Activated CD4-positive, alpha-beta T cell treated with anti-CD3 and anti-CD28 coated beads for 4 hours (primary cell): Measurements from ENCODE around the gene RPLP2.

Experiments used
- DNase-seq, 2 donors: peaks; one replicate each; pipeline ENCODE4 v3.0.0-alpha.2; 2020

Gene RPLP2

DNA sequence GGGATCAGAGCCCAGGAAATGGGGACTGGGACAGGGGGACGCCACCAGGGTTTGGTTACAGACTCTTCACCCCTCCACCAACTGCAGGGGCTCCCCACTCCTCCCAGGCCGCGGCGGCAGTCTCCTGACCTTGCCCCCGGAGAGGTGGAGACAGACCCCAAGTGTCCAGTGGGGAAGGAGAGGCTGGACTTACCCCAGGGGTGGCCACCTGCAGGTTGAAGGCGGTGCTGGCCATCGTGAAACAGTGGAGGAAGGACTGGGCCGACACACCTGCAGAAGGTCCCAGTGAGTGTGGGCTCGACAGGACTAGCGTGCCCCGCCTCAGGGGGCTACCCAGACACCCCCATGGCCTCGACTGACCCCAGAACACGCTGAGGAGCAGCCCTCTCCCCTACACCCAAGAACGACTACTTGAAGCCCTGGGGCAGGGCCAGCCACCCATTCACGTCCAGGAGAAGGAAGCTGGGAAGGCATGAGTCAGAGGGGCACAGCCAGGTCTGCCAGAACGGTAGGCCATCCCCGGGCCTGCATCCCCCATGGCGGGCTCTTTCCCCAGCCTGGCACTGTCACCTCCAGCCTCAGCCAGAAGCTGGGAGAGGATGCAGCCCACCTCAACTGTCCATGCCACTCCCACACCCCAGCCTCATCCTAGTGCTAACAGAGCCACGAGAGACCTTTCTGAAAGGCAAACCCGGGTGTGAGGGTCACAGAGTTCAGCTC is 34.7 kb upstream of the RPLP2 start:
- DNase-seq, result no peak

DNA sequence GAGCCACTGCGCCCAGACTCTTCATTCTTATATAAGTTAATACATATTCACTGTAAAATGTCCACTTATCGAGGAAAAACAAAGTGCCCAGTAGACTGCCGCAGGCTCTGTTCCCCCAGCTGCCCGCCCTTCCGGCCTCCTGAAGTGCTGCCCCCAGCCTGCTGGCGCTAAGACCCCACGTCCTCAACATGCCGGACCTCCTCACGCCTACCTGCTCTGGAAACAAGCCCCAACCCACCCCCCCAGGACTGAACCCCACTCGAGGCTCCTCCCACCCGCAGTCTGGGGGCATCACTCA is 33.6 kb upstream of the RPLP2 start:
- no peak for DNase-seq

DNA sequence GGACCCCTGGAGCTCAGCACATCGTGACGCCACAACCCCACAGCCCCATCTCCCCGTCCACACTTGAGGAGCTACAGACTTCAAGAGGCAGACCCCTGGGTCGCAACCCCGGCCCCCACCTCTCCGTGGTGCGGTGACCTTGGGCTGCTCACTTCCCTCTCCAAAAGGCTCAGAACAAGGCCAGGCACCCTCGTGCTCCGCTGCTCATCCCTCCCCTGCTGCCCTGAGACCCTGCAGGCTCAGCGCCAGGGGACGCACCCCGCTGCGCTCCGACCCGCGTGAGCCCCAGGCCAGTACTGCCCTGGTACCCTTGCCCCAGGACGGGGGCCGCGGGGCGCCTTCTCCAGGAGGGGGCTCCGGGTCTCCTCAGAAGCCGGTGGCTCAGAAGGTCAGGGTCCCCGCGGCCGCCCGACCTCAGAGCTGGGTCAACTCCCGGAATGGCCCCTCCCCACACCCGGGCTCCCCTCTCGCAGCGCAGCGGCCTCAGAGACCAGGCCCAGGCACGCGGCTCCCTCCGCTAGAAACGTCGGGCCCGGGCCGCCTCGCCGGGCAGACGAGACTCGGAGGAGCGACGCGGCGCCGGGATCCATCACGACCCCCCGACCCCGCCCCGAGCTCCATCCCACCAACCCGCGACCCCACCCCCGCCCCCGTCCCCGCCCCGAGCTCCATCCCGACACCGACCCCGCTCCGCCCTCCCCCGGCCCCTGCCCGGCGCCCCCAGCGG is 33.0 kb upstream of the RPLP2 start:
- DNase-seq, result peak in 1 of 2 donors; percentile 39

DNA sequence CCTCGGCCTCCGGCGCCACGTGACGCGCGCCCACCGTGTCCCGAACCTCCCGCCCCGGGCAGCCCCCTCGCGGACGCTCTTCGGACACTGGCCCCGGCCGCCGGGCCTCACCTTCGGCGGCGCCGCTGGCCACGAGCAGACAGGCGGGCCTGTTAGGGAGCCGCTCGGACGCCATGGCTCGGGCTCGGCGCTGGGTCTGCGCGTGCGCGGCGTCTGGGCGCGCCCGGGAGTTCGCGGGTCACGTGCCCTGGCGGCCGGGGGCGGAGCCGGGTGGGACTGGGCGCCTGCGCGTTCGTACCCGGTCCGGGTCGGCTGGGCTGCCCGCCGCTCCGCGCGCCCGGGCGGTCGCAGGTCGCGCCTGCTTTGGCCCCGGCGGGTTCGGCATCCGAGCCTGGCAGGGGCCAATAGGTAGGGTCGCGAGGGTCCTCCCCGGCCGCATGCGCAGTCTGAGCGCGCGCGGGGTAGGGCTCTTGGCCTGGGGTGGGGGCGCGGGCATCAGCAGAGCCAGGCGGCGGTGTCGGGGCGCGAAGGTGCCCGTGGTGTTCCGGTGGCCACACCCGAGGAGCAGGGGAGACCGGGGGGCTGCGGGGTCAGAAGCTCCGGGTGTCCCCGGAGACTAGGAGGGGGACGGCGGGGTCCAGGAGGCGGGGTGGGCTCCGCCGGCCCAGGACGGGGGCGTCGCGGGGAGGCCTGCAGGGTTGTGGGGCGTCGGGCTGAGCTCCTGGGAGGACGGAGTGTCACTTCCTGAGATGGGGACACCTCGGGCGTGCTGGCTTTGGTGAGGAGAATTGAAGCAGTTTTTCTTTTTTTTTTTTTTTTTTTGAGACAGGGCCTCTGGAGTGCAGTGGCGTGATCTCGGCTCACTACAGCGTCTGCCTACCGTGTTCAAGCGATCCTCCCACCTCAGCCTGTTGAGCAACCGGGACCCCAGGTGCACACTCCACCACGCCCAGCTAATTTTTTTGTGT is 32.2 kb upstream of the RPLP2 start, which contains the start of gene GATD1:
Gene GATD1 (minus strand): TSS at position 200 of the 968 bp plus-strand sequence. CDS start 25 bp downstream, at position 175.
- DNase-seq, result peak; percentile 92 to 93

DNA sequence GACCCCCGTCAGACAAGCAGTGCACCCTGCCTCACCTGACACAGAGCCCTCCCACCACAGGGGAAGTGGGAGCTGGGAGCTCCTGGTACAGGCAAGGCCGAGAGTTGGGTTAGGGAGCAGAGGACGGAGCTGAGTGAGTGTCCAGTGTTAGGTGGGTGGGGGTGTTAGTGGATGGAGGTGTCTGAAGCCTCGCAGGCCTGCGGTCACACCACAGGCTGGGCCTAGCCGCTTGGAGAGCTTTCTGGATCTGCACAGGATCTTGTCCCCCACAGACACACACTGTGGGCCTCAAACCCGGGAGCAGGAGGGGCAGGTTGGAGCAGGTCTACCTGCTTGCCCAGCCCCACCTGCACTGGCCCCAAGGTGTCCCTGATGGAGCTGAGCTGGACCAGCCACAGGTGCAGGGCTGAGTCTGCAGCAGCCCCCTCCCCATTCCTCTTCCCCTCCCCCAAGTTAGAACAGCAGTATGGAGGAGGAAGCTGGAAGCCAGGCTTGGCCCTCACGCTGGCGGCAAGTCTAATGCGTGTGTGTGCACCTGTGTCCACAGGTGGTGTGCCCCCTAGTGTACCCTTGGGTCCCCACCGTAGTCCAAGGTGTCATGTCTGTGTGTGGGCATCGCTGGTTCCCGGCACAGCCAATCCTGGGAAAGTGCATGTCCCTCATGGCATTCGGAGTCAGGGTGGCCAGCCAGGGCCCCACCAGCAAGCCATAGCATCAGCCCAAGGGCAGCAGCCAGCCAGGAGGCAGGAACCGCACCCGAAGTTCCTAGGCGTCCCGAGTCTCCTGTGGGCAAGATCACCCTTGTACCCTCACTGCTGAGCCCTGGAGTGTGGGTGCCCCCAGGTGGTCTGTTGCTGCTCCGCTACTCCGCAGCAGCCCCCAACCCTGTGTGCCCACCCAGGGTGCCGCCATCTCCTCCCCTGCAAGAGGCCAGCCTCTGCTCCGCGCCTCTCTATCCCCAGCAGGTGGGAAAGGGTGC is 30.5 kb upstream of the RPLP2 start:
- DNase-seq, result no peak

DNA sequence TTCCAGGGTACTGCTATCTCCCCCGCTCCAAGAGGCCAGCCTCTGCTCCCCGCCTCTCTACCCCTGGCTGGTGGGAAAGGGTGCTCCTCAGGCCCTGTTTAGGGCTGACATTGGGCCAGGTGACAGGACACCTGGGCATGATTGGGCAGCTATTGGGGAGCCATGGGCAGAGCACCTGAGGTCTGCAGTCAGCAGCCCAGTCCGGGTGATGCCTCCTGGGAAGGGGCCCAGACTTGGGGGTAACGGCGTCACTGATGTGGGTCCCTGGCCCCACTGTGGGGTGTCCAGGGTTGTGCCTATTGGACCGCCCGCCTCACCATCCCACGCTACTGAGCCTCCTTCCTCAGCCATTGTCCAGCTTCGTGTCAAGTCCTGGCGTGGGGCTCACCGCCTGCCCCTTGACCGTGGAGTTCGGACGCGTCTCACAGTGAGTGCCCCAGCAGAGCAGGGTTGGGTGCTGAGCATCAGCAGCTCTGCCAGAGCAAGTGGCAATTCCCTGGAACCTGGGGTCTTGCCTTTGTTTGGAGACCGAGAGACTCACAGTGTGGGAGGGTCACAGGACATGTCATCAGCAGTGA is 29.7 kb upstream of the RPLP2 start:
- DNase-seq, result no peak

DNA sequence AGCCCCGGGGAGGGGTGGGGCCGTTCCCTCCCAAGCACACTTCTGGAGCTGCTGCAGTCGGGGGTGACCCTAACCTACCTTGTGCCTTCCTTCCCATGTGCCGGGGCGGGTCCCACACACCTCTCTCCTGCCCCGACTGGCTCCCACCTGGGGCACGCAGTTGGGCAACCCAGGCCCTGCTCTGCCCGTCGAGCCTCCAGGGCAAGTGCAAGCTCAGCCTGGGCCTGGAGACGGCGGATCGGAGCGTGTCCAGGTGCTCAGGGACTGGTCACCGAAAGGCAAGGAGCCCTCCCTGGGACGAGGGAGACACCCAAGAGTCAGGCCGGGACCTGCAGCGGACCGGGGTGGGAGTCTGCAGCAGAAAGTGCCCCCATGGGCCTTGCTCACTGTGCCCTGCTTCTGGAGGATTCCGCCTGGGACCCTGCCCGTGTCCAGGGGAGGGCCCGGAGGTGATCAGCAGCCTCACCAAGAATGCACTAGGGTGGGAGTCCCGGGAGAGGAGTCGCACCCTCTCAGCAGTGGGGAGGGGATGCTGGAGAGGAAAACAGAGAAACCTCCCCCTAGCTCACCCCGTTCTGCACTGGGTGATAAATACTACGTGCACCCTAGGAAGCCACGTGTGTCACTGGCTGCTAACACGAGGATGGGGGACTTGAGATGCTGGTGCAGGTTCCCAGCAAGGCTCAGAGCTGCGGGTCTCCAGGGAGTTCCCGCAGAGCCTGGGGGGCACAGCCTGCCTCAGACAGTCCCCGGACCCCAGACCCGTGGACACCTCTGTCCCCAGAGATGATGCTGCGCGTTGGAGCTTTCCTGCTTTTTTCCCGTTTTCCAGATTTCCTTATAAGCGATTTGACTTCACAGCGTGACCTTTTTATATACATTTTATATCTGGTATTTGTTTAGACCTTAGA is 27.2 kb upstream of the RPLP2 start:
- no peak for DNase-seq

DNA sequence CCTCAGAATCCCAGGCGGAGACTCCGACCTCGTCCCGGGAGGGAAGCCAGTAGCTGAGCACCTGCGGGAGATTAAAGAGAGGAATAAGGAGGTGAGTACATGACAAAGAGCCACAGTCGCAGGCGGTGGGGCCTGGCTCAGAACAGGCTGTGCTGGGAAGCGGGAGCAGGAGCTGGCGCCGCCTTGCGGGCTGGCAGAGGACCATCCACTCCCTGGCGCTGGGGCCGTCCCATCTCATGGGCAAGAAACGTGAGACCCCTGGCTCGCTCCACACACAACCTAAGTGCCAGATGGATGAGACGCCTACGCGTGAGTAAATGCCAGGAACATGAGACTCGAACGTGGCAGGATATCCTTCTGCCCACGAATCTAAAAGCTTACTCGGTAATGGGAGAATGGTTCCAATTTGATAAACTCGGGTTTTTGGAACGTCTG is 26.2 kb upstream of the RPLP2 start:
- DNase-seq, result no peak

DNA sequence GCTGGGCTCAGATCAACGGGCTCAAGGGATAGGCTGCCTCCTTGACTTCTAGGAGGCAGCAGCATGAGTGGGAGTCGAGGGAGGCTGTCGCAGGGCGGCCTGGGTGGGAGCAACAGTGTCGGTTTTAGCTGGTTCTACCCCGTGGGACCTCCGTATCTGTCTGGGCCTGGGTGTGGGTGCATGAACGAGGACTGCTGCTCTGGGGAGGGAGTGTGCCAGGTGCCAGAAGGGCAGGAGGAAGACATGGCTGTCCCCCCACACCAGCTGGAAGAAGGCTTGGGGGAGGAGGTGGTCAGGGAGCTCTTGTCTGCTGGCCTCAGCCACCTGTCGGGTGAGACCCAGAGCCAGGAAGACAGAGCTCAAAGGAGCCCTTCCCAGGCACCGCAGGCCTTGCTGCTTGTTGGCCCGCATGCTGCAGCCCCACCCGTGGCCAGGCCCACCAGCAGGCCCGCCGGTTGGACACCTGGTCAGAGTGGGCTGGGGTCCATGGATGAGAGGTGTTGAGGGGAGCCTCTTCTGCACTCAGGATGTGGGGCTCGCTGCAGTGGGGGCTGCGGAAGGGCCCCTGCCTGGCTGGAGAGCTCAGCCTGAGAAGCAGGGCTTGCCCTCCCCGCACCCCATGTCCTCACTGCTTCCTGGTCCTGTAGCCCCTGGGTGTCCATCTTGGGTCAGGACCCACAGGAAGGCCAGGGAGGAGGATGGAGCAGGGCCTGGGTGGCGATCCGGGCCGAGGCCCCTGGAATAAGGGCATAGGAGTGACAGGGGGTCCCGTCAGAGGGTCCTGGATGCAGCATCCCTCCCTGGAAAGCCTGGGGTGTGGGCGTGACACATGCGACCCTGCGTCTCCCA is 23.3 kb upstream of the RPLP2 start:
- no peak for DNase-seq

DNA sequence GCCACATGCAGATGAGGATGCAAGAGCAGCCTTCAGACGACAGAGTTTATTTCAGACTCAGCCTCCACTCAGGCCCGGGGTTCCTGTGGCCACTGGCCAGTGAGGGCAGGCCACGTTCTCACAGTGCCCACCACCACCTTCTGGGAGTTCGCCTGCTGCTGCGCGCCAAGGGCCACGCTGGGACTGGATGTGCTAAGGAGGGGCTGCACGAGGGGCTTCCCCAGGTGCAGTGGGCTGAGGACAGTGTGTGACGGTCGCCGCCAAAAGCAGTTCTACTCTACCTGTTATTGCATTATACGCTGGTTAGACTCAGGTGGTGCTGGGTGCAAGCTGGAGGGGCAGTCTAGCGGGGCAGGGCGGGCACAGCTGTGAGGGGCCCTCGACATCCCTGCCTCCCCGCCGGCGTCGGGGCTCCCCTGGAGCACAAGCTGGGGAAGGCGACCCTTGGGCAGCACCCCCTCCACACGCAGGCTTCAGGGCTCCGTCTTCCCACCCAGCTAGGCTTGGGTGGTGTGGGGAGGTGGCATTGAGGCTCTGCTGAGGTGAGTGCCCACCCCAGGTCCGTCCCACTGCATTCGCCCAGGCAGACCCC is 22.6 kb upstream of the RPLP2 start:
- no peak for DNase-seq

DNA sequence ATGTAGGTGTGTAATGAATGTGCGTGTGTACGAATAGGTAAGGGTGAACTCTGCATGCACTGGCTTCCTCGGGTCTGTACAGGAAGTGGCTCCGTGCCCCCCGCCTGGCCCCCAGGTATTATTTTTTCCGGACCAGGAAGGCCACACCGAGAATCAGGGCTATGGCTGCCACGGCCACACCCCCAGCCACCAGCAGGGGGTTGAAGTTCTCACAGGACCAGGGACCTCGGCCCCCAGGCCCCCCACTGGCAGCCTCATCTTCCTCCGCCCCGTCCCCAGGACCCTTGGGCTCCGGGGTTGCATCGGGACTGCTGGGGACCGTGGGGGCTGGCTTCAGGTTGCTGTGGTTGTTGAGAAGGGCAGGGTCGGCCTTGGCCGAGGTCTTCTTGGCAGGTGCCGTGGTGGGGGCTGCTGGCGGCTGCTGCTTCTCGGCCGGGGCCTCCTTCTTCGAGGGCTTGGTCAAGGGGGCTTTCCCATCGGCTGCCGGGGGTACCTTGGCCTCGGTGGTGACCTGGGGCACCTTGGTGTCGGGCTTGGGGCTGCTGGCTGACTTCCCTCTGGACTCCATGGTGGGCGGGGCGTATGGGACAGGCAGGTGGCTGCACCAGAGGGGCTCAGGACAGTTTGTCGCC is 21.6 kb upstream of the RPLP2 start:
- DNase-seq, result no peak

DNA sequence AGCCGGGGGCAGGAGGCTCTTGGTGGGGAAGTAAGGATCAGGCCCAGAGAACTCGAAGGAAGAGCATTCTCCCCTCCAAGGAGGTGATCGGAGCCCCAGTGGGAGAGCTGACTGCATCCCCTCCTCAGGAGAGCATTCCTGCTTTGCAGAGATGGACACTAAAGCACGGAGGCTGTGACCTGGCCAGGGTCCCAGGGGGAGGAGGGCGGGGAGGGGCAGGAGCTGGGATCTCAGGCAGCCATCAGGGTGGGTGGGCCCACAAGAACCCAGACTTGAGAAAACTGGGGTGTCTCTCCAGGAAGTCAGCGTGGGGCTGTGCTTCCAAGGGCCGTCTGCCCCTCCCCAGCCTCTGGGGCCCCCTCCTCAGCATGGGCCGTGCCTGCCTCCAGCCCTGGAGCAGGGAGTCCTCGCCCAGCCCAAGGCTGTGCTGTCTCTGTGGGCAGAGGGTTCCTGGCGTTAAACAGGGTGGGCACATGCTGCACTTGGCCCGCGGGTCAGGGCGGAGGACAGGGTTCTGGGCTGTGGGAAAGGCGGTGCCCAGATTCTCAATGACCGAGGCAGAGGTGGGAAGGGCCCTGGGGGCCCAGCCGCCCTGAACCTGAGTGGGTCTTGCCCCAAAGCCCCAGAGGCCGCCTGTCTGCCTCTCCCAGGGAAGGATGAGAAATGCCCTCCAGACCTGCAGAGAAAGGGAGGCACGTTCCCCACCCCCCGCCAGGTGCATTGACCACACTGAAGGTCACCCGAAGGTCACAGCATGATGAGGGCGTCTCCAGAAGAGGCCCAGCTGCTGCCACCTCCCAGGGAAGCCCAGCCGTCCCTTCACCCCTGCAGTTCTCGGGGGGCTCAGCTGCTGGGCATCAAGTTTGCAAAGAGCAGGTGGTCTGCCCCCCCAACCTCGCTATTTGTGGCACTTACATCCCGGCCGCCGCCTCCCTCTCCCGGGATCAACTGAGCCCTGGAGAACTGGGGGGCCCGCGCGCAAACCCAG is 20.5 kb upstream of the RPLP2 start:
- no peak for DNase-seq

DNA sequence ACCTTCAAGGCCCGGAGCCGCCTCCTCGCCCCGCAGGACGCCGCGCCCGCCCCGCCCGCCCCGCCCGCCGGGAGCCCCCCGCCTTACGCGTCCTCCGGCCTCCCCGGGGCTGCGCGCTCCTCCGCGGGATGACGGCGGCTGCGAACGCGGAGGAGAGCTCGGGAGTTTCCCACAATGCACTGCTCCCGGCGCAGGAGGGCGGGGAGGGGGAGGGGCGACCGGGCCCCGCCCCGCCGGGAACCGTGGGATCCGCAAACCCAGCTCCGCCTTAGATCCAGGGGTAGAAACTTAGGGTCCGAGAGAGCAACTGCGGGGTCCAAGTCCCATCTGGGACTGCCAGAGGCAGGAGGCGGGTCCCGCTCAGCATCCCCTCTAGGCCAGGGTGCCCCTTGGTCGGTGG is 19.8 kb upstream of the RPLP2 start, which contains the start of gene CEND1:
Gene CEND1 (minus strand): TSS at position 148 of the 400 bp plus-strand sequence. CDS start 1,514 bp downstream, outside the sequence.
- DNase-seq, result peak in 1 of 2 donors; percentile 38

DNA sequence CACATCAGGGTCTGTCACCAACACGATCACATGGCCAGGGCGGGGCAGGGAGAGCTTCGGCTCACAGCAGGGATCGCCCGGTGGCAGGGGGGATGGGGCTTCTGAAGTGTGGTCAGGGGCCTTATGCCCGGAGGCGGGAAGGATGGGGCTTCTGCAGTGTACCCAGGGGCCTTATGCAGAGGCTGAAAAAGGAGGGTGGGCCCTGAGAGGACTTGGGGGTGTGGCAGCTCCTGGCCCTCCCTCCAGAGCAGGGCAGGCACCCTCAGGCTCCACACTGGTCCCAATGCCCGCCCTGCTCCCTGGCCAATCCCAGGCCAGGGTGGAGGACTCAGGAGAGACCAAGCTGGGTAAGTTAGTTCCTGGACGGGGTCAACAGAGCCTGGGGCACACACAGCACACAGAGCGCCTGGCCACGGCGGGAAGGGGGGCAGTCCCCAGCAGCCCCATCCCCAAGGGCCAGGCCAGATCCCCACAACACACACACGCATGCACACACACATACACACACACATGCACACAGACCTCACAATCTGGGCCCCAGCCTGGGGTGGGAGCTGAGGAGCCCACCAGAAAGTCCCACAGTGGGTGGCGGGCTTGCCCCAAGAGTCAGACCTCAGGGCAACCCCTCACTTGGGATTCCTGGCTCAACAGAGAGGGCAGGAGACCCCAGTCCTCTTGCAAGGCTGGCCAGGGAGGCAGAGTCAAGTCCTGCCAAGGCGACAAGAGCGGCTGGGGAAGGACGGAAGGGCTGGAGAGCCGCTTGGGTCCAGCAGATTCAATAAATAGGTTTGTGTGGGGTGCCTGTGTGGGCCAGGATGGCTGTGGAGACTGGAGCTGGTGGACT is 18.8 kb upstream of the RPLP2 start:
- no peak for DNase-seq

DNA sequence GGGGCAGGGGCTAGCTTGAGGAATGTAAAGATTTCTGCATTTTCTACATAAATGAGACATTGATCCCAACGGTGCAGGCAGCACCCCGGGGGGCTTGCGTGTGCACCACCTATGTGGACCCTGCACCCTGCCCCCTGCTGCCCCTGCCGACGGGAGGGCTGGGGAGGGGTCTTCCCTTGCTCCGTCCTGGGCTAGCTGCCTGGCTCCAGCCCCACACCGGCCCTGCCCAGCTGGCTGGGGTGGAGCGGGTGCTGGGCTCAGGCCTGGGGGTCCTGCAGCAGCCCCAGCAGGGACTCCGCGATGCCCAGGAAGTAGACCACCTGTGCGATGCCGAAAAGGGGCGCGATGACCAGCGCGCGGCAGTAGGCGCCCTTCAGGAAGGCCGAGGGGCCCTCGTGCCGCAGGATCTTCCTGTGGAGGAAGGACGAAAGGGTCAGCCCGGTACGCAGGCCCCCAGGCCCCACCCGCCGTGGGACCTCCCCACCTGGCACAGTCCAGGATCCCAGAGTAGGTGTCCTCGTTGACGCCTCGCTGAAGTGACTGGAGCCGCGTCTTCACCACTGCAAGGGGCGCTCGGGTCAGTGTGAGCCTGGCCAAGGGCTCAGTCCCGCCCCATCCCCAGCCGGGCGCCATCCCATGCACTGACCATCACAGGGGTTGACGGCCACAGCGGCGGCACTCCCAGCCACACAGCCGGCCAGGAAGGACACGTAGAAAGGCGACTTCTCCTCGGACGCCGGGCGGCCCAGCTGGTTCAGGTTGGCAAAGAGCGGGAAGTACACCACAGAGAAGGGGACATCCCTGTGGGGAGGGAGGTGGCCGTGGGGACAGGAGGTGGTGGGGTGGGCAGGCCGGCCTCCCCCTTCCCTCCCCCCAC is 17.9 kb upstream of the RPLP2 start:
- no peak for DNase-seq

DNA sequence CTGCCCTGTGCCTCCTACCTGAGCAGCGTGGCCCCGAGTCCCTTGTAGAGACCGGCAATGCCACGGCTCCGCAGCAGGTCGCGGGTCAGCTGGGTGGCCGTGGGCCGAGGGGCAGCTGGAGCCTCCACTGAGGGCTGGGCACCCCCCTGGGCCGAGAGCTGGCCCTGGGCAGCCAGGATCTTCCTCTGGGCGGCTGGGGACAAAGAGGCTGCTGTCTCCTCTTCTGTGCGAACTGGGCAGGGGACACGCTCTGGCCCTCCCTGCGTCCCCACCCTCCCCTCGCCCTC is 17.3 kb upstream of the RPLP2 start:
- DNase-seq, result no peak
